ENCODE results near the gene VWA1.

DNA sequence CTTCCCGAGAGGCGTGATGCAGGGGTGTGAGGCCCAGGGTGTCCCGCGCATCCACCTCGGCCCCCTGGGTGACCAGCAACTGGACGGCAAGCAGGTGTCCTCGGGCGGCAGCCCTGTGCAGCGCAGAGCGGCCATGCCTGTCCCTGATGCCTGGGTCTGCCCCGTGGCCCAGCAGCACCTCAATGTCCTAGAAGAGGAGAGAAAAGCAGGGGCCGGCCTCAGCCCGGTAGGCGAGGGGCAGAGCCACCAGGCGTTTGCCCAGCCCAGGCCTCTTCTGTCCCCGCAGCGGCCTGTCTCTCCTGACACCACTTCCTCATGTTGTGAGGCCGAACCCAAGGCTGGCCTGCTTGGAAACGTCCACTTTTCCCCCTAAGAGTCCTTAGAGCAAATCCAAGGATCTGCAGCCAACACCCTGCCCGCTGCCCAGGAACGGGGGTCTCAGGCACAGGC is 16.1 kb upstream of the VWA1 start:
- no peak for TF ChIP-seq CTCF (IDR thresholded peaks at IDR 0.05)
- no peak for TF ChIP-seq POLR2A (IDR thresholded peaks at IDR 0.05)
